ENCODE data around the gene FAM117B. TPM values are rescaled to one million over a fixed set of nuclear protein-coding genes. Genes with fewer than 3 reads are reported as not detected.
"Not testable (repeated sequence)": the region's sequence is repeated elsewhere in the genome, so short reads cannot be mapped to it uniquely, and the experiment has no call there.

FAM117B gene
- total RNA-seq, 4 donors from 2014 or later = 1.7 to 12.3 (median 5.8) TPM

DNA sequence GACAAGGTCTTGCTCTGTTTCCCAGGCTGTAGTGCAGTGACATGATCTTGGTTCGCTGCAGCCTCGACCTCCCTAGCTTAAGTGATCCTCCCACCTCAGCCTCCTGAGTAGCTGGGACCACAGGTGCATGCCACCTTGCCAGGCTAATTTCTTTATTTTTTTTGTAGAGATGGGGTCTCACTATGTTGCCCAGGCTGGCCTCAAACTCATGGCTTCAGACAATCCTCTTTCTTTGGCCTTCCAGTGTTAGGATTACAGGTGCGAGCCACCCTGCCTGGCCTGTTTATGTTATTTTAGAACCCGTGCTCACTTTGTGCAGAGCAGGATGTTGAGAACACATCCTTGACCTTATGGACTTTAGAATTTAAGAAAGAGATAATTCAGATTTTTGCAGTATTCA, 17.4 kb downstream of the FAM117B start:
- no peak for TF ChIP-seq CTCF (IDR thresholded peaks at IDR 0.05)
- ATAC-seq (ENCODE audit: low FRiP score) (no peak), DNase-seq (ENCODE audit: low spot score) (no peak)

DNA sequence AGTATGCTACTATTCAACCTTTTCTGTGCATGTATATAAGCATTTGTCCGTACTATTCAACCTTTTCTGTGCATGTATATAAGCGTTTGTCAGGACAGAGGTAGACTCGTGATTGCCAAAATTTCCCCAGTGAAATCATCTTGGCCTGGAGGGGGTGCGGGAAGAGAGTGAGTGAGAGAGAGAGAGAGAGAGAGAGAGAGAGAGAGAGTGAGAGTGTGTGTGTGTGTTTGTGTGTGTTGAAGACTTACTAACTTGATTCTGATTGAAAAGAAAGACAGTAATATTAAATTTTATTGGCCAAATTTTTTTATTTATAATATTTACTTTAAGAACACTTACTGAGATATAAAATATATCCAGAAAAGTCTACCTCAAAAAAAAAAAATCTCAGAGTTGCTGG, 19.1 kb downstream of the FAM117B start:
- DNase-seq (ENCODE audit: low spot score) (no peak), ATAC-seq (ENCODE audit: low FRiP score) (no peak)
- TF ChIP-seq CTCF (IDR thresholded peaks at IDR 0.05) = no peak

- DNase-seq (ENCODE audit: low spot score) (no peak), ATAC-seq (ENCODE audit: low FRiP score) (no peak)
- TF ChIP-seq CTCF (IDR thresholded peaks at IDR 0.05) = no peak
Measured at GRCh38 chr2:202657876-202658275, 23.1 kb downstream of the FAM117B start.

DNA sequence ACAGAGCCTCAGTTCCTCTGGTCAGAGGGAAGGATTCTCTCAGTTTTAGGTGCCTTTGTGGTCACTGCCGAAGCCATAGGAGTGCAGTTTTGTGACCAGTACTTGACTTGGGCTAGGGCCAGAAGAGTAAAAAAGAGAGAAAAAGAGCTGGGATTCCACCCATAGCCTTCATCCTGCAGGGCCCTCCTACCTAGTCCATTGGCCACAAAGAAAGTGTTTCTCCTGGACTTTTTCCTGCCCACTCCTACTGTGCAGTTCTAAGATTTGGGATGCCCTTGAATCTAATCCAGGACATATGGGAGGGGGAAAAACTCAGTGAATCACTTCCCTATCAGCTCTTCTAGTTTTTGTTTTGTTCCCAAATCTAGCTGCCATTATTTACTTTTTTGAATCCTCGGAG, 26.0 kb downstream of the FAM117B start:
- ATAC-seq (ENCODE audit: low FRiP score) (no peak), DNase-seq (ENCODE audit: low spot score) (no peak)
- no peak for TF ChIP-seq CTCF (IDR thresholded peaks at IDR 0.05)

DNA sequence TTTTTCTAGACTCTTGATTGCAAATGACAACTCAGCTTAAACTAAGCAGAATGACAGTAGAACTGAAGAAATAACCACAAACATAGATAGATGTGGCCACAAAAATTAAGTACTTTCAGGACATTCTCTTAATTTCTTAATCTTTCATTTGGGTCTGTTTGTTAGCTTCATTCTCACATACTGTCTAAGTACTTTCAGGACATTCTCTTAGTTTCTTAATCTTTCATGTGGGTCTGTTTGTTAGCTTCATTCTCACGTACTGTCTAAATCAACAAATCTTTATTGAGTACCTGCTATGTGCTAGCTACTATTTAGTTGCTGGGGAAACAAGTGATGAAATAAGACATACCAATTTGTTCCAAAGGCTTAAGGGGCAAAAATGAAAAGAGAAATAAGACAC, 35.1 kb downstream of the FAM117B start:
- DNase-seq (ENCODE audit: low spot score) (no peak), ATAC-seq (ENCODE audit: low FRiP score) (no peak)
- no peak for TF ChIP-seq CTCF (IDR thresholded peaks at IDR 0.05)

GRCh38 chr2:202671317-202672035, 36.7 kb downstream of the FAM117B start:
- DNase-seq (ENCODE audit: low spot score) (no peak), ATAC-seq (ENCODE audit: low FRiP score) (no peak)
- TF ChIP-seq CTCF (IDR thresholded peaks at IDR 0.05) = no peak

DNA sequence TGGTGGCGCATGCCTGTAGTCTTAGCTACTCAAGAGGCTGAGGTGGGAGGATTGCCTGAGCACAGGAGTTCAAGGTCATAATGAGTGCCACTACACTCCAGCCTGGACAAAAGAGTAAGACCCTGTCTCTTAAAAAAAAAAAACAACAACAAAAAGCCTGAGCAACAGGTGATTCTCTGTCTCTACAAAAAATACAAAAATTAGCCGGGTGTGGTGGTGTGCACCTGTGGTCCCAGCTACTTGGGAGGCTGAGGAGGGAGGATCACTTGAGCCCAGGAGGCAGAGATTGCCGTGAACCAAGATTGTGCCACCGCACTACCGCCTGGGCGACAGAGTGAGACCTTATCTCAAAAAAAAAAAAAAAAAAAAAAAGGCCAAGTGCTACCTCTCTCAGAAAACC, 40.3 kb downstream of the FAM117B start:
- DNase-seq (ENCODE audit: low spot score); ATAC-seq (ENCODE audit: low FRiP score): not testable (repeated sequence)

Data from omental fat pad (tissue), 4 donors.